HTR-8/SVneo (cell line): ENCODE measurements around the gene TGM3.
"Not testable (repeated sequence)": the region's sequence is repeated elsewhere in the genome, so short reads cannot be mapped to it uniquely, and the experiment has no call there.

ENCODE experiments used
- DNase-seq: peaks from one replicate; pipeline ENCODE4 v3.0.0; 2011; ENCODE audit warnings: low spot score, mixed read lengths; ENCODE audit not compliant: insufficient read length
- FAIRE-seq: peaks from 2 replicates; lab custom pipeline; 2011; peaks lifted over from hg19 to GRCh38; lab: Jason Lieb, UNC

The TGM3 gene, protein sequence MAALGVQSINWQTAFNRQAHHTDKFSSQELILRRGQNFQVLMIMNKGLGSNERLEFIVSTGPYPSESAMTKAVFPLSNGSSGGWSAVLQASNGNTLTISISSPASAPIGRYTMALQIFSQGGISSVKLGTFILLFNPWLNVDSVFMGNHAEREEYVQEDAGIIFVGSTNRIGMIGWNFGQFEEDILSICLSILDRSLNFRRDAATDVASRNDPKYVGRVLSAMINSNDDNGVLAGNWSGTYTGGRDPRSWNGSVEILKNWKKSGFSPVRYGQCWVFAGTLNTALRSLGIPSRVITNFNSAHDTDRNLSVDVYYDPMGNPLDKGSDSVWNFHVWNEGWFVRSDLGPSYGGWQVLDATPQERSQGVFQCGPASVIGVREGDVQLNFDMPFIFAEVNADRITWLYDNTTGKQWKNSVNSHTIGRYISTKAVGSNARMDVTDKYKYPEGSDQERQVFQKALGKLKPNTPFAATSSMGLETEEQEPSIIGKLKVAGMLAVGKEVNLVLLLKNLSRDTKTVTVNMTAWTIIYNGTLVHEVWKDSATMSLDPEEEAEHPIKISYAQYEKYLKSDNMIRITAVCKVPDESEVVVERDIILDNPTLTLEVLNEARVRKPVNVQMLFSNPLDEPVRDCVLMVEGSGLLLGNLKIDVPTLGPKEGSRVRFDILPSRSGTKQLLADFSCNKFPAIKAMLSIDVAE

DNA sequence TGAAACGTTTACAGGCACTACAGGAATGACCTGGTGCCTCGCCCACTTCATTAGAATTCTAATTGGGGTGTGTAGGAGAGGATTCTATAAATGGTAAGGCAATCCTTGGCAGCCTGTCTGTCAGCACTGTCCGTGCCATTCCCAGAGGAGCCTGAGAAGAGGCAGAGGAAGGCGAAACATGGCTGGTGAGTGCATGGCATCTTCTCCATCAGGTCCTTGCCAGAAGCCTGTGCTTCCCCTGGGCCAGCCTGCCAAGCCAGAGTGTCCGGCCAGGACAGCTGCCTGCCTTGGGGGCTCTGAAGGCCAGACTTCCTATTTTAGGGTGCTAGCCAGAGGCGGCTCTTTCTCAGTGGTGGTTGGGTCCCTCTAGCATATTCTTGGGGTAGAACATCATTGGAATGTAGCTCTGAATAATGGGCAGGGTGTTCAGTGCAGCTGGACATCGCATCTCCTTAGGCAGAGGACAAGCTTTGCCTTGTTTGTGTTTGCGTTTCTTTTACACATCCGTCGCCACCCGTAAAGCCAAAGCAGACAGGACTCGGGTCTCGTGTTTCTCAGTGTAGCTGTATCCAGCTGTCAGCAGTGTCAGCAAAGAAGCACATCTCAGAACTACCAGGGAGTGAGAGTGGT lies at the start of gene TGM3:
Gene TGM3 (plus strand): TSS at position 116 of the 630 bp plus-strand sequence. CDS start 63 bp downstream, at position 179.
- FAIRE-seq (no peak), DNase-seq (no peak)

DNA sequence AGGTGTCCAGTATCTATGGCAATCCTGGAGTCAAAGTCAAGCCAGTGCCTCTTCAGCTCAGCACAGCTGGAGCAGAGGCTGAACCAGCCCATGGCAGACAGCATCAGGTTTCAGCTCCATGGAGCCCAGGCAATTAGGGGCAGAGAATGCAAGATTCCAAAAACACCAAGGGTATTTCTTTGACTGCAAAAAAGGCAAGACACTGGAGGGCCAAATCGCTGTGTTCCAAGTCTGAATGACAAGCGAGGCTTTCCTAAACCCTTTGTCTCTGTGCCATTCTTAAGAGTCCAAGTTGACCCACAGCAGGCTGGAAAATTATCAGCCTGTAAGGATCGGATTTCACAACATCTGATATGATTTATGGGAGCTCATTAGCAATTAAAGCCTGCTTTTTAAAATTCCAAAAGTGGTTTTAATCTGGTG lies 49.7 kb upstream of the TGM3 start:
- DNase-seq (no peak), FAIRE-seq (no peak)

DNA sequence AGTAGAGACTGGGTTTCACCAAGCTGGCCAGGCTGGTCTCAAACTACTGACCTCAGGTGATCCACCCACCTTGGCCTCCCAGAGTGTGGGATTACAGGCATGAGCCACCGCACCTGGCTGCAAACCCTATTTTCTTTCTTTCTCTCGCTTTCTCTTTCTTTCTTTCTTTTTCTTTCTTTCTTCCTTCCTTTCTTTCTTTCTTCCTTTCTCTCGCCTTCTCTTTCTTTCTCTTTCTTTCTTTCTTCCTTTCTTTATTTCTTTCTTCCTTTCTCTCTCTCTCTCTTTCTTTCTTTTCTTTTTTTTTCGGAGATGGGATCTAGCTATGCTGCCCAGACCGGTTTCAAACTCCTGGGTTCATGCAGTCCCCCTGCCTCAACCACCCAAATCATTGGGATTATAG lies 47.0 kb upstream of the TGM3 start:
- DNase-seq = no peak
- no peak for FAIRE-seq

DNA sequence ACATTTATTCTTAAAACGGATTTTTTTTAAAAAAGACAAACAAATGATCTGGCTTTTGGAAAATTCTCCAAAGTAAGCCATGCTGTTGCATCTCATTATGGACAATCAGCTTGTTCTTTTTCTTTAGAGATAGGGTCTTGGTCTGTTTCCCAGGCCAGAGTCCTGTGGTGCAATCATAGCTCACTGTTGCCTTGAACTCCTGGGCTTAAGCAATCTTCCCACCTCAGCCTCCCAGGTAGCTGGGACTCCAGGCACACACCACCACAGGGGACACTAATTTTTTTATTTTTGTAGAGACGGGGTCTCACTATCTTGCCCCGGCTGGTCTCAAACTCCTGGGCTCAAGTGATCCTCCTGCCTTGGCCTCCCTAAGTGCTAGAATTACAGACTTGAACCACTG lies 45.9 kb upstream of the TGM3 start:
- FAIRE-seq = no peak

DNA sequence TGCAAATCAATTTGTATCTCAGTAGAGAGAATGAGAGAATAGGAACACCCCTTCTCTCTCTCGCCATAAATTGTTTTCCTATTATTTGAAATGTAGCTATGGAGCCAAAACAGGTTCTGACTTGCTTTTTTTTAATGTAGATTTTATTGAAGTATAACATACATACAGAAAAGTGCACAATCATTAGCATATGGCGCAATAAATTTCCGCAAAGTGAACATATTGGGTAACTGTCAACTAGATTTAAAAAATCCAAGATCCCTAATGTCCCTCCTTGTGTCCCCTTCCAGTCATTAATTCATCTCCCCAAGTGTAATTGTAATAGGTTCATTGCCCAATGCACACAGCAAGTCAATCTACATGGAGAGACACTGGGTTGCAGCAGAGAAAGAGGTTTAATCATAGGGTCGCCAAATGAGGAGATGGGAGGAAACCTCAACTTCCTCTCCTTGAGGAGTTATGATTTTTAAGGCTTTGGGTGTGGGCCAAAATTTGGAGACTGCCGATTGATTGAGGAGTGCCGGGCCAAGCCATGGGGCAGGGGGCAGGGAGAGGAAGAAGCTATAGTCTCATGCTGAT lies 43.3 kb upstream of the TGM3 start:
- DNase-seq (no peak), FAIRE-seq (no peak)

More for the DNA sequence above, 45.9 kb upstream of the TGM3 start:
- no peak for DNase-seq

DNA sequence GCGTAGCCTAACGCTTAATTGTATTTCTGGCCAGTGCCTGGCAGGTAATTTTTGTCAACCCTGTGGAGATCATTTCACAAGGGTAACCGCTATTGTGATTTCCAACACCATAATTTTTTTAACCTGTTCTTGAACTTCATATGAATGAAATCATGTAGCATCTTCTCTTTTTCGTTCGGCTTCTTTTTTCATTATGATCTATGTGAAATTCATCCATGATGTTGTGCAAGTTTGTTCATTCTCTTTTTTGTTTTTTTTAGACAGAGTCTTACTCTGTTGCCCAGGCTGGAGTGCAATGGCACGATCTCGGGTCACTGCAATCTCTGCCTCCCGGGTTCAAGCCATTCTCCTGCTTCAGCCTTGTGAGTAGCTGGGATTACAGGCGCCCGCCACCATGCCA lies 42.5 kb upstream of the TGM3 start:
- FAIRE-seq = no peak

DNA sequence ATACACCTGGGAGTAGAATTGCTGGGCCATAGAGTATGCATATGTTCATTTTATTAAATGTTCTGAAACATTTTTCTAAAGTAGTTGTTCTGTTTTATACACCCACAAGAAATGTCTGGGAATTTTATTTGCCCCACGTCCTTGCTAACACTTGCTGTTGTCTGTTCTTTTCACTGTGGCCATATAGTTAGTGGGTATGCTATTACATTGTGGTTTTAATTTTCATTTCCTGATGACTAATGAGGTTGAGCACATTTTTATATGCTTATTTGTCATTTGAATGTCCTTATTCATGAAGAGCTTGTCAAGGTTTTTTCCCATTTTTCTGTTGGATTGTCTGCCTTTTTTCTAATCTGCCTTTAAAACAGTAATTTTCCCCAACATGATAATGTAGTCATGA lies 41.5 kb upstream of the TGM3 start:
- FAIRE-seq (no peak), DNase-seq (no peak)

More for the DNA sequence above, 42.5 kb upstream of the TGM3 start:
- DNase-seq = no peak

DNA sequence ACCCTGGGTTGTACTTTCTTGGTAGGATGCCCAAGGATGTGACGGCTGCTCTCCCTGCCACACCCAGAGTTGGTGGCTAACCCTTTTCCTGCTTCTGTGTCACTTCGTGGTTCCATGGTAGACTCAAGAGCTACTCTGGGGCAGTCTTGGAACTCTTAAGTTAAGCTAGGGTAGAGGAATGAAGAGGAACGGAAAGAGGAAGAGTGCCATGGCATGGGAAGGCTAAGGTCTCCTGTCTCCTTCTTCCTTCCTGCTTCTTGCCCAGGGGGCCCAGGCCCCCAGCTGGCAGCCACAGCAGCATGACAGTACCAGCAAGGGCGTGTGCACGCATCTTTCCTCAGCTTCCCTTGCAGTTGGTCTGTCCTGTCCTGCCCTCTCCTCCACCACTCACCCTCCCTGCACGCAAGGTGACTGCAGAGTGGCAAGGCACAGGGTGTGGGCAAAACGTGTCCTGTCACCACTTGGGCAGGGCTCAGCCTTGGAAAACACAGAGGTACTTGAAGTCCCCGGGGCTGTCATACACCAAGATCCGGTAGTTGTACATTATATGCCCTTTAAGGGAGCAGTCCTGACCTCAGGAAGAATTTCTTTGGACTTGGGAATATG lies 39.8 kb upstream of the TGM3 start:
- DNase-seq (no peak), FAIRE-seq (peak; percentile 9)

DNA sequence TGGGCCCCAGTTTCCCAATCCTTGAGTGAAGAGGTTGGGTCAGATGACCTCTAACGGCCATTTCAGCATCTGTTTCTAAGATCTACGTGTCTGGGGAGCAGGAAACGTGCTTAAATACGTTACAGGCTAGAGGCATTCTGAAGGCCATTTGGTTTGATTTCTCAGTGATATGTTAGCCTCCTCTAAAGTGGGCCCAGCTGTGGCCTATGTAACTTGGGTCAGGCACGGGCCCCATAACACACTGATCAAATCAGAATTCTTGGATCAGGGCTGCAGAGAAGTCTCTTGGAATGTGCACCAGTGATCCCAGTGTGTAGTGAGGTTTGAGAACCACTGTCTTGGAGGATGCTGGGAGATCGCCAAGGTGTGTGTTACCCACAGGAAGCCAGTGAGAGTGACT lies 36.1 kb upstream of the TGM3 start:
- no peak for FAIRE-seq

DNA sequence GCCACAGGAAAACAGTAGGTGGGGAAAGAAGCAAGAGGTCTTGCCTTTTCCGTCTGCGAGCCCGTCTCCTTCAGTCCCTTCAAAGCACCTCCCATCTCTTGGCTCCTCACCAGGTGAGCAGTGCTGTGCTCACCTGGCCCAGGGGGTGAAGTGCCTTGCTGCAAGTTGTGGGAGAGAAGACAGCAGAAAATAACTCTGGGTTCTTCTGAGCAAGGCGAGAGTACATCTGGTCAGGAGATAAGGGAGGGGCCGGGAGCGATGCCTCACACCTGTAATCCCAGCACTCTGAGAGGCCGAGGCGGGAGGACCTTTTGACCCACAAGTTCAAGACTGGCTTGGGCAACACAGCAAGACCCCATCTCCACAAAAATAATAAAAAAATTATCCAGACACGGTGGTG lies 35.6 kb upstream of the TGM3 start:
- no peak for FAIRE-seq
- DNase-seq = no peak

More for the DNA sequence above, 36.1 kb upstream of the TGM3 start:
- DNase-seq = no peak

DNA sequence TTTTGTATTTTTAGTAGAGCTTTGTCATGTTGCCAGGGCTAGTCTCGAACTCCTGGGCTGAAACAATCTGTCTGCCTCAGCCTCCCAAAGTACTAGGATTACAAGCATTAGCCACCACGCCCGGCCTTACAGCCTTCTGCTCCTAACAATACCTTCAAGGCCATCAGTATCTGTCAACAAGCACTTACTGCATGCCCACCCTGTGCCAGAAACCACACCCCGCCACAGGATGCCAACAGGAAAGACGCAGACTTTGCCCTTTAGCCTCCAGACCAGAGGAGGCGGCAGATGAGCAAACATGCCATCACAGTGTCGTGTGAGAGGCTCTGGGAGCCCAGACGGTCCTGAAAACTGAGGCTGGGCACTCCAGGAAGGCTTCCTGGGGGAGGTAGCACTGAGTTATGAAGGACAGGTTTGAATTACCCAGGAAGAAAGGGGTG lies 34.7 kb upstream of the TGM3 start:
- FAIRE-seq (no peak), DNase-seq (no peak)

DNA sequence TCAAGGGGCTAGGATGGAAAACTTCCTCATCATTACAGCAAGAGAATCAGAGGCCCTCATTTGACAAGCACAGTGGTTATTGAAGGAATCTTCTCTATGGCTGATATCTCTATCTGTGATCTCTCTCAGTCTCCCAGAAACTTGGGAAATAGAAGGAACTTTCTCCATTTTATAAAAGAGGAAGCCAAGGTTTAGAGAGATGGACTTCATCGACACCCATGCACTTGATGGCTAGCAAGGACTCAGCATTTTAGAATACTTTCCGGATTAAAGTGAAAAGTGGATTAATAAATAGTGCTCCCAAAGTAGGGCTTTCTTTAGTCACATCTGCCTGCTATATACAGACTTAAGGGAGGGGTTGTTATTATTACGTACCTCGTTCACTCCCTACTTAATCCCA lies 34.2 kb upstream of the TGM3 start:
- no peak for FAIRE-seq
- no peak for DNase-seq

DNA sequence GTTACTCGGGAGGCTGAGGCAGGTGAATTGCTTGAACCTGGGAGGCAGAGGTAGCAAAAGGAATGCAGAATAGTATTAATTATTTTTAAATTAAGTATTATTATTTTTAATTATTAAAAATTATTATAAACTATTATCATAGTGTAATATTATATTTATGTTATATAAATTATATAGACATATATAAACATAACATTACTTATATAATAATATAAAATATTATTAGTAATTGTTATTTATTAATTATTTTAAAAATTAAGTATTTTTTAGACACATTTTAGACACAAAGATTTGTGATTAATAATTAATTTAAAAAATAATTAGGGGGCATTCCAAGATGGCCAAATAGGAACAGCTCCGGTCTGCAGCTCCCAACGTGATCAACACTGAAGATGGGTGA lies 31.7 kb upstream of the TGM3 start:
- no peak for DNase-seq
- FAIRE-seq = no peak

DNA sequence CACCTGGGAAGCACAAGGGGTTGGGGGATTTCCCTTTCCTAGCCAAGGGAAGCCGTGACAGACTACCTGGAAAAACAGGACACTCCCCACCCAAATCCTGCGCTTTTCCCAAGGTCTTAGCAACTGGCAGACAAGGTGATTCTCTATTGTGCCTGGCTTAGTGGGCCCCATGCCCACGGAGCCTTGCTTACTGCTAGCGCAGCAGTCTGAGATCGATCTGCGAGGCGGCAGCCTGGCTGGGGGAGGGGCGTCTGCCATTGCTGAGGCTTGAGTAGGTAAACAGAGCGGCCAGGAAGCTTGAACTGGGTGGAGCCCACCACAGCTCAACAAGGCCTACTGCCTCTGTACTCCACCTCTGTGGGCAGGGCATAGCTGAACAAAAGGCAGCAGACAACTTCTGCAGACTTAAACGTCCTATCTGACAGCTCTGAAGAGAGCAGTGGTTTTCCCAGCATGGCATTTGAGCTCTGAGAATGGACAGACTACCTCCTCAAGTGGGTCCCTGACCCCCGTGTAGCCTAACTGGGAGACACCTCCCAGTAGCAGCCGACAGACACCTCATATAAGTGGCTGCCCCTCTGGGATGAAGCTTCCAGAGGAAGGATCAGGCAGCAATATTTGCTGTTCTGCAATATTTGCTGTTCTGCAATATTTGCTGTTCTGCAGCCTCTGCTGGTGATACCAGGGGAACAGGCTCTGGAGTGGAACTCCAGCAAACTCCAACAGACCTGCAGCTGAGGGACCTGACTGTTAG lies 31.0 kb upstream of the TGM3 start:
- not testable (repeated sequence) for DNase-seq, FAIRE-seq

DNA sequence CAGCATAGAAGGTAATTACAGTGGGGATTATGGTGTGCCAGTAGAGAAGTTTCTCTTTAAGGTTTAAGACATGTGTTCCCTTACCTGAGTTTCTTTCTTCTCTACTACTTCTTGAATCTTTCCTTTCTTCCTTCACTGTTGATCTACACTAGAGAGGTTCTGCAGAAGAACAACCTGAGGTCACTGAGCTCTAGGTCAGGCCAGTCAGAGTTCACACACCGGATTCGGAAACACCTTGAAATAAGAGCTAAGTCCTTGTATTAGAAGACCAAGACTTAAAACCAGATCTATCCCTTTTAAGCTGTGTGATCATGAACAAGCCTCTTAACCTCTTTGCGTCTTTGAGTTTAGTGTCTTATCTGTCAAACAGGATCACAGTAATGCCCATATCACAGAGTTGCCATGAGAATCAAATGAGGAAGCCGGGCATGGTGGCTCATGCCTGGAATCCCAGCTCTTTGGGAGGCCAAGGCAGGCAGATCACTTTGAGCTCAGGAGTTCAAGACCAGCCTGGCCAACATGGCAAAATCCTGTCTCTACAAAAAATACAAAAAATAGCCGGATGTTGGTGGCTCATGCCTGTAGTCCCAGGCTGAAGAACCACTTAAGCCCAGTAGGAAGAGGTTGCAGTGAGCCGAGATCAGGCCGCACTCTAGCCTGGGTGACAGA lies 22.0 kb upstream of the TGM3 start:
- DNase-seq (no peak), FAIRE-seq (no peak)

DNA sequence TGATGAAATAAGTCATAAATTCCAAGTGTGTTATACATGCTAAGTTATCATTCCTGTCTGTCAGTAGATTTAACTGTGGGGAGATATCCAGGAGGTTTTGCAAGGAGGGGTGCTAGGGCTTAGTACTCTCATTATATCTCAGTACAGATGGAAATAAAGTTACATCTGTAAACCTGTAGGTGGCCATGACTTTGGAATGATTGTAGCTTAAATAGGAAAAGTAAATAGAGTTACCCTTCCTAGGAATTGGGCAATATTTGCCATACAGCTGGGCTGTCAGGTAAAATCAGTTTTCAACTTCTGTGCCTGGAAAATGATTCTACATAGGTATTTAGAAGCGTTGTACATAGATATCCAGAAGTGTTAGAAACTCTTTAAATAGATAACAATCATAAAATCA lies 19.8 kb upstream of the TGM3 start:
- FAIRE-seq = no peak
- no peak for DNase-seq

DNA sequence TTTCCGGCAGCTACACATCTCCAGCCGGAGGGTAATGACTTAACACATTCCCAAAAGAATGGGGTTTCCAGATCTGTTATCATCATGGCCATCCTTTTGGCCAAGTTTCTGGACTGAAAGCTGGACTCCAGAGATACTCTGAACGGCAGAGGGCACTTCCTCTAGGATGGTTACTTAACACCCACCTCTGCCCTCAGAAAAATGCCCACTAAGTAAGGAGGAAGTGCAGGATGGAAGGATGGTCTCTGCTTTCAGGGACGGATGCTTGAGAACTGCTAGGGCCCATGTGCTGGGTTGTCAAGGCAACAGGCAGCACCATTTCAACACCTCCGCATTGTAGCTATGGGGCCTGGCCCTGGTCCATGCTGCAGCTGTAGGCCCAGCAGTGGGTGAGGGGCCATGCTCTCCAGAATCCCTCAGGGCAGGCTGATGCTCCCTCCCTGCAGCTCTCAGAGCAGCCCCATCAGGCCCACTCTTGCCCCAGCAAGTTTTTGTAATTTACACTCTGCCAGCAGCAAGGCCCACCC lies 16.5 kb upstream of the TGM3 start:
- DNase-seq (no peak), FAIRE-seq (no peak)

DNA sequence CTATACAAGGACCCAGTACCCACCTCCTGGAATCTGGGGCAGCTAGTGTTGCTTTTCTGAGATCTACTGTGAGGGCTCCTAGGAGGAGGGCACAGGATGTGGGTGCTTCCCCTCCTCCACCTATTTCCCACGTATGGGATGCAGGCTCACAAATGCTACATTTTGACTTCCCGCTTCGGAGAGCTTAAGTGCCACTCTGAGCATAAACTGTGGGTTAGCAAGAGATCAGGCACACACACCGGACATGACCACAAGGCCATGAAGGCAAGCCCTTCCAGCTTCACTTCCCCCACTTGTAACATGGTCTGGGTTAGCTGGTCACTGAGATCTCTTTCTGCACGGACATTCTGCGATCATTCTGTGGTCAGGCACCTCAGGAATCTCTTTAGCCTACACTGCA lies 15.7 kb upstream of the TGM3 start:
- no peak for FAIRE-seq
- DNase-seq = no peak

DNA sequence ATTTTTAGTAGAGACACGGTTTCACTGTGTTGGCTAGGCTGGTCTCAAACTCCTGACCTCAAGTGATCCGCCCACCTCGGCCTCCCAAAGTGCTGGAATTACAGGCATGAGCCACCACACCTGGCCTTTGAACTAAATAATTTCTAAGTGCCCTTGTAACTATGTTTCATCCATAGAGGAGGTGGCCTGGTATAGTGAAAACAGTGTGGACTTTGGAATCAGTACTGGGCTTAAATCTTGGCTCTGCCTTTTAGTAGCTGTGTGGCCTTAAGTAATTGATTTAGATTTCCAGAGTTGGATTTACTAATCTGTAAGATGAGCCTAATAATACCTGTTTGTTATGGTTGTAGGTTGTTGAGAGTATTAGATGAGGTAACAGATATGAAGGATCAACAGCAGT lies 14.2 kb upstream of the TGM3 start:
- FAIRE-seq (no peak), DNase-seq (no peak)
